Stimulated activated CD8-positive, alpha-beta memory T cell treated with anti-CD3 and anti-CD28 coated beads, Interleukin-7, amount 100 ng/mL, for 48 hours (primary cell): ENCODE data around the gene ADSS2.
"Not testable (repeated sequence)": the region's sequence is repeated elsewhere in the genome, so short reads cannot be mapped to it uniquely, and the experiment has no call there.

ENCODE experiments used
- DNase-seq, 2 donors: peaks; one replicate each; pipeline ENCODE4 v3.0.0-alpha.2; 2020; ENCODE audit warnings: low read depth in 1 of 2; ENCODE audit errors: extremely low read depth in 1 of 2

The ADSS2 gene

GRCh38 chr1:244368279-244368678 lies 83.4 kb downstream of the ADSS2 start:
- no peak for DNase-seq

- DNase-seq, result no peak
Observed at GRCh38 chr1:244367399-244368114, 84.2 kb downstream of the ADSS2 start.

- DNase-seq, result no peak
Observed at GRCh38 chr1:244365809-244366208, 85.9 kb downstream of the ADSS2 start.

- not testable (repeated sequence) for DNase-seq
Observed at GRCh38 chr1:244365262-244365661, 86.4 kb downstream of the ADSS2 start.

- no peak for DNase-seq
Observed at GRCh38 chr1:244362476-244362875, 89.2 kb downstream of the ADSS2 start.

GRCh38 chr1:244361764-244362473 lies 89.8 kb downstream of the ADSS2 start:
- DNase-seq, result no peak
